Mesenchymal stem cell (in vitro differentiated cells and primary cell): ENCODE measurements around the gene COL6A5.
A peak's percentile ranks its signal among the peaks of the same experiment; 100 is the strongest.

Experiments
- DNase-seq: peaks from one replicate; pipeline ENCODE4 v3.0.0-alpha.2; 2013
- H2AFZ ChIP-seq: one replicate; pipeline ENCODE4 v1.6.1; 2013; ENCODE audit warnings: low read depth, mild to moderate bottlenecking, control low read depth, inconsistent platforms, low read length, moderate library complexity
- H2AK5ac ChIP-seq: 2 replicates; pipeline ENCODE4 v1.6.1; 2013; ENCODE audit warnings: low read length, moderate library complexity, mild to moderate bottlenecking, inconsistent platforms; ENCODE audit not compliant: severe bottlenecking
- H2BK120ac ChIP-seq: one replicate; pipeline ENCODE4 v1.6.1; 2013; ENCODE audit warnings: low read depth, mild to moderate bottlenecking, inconsistent platforms, low read length, moderate library complexity
- H2BK12ac ChIP-seq, 2 experiments: one replicate each; pipeline ENCODE4 v1.6.1; 2013; ENCODE audit warnings: inconsistent platforms in 2 of 2, low read length in 2 of 2, mild to moderate bottlenecking in 2 of 2, moderate library complexity in 2 of 2, control low read depth in 1 of 2
- H2BK15ac ChIP-seq: one replicate; pipeline ENCODE4 v1.6.1; 2013; ENCODE audit warnings: mild to moderate bottlenecking, low read depth, inconsistent platforms; ENCODE audit not compliant: poor library complexity, severe bottlenecking
- H2BK5ac ChIP-seq: 2 replicates; pipeline ENCODE4 v1.6.1; 2013; ENCODE audit warnings: low read depth, mild to moderate bottlenecking, low read length, control low read depth, inconsistent platforms; ENCODE audit not compliant: poor library complexity, severe bottlenecking
- H3K14ac ChIP-seq, 2 experiments: one replicate each; pipeline ENCODE4 v1.6.1; 2013; ENCODE audit warnings: inconsistent platforms in 2 of 2, low read length in 2 of 2, control low read depth in 1 of 2, mild to moderate bottlenecking in 1 of 2, moderate library complexity in 1 of 2
- H3K18ac ChIP-seq, 2 experiments: one replicate each; pipeline ENCODE4 v1.6.1; 2013; ENCODE audit warnings: inconsistent platforms in 2 of 2, low read length in 2 of 2, control low read depth in 1 of 2, low read depth in 1 of 2, mild to moderate bottlenecking in 1 of 2
- H3K23ac ChIP-seq, 2 experiments: one replicate each; pipeline ENCODE4 v1.6.1; 2013; ENCODE audit warnings: inconsistent platforms in 2 of 2, low read length in 2 of 2, mild to moderate bottlenecking in 2 of 2, moderate library complexity in 2 of 2, control low read depth in 1 of 2
- H3K27ac ChIP-seq: 2 replicates; pipeline ENCODE4 v1.5.1; 2013; ENCODE audit warnings: mild to moderate bottlenecking, moderate library complexity, low read length, control low read depth, inconsistent platforms; ENCODE audit not compliant: poor library complexity, severe bottlenecking
- H3K27me3 ChIP-seq, 2 experiments: 2 replicates each; pipeline versions ENCODE4 v1.6.1 to v1.7.0; 2013; ENCODE audit warnings: low read length in 2 of 2, mild to moderate bottlenecking in 2 of 2, moderate library complexity in 2 of 2, control low read depth in 1 of 2, inconsistent platforms in 1 of 2; ENCODE audit not compliant: control insufficient read depth in 1 of 2, insufficient read depth in 1 of 2
- H3K36me3 ChIP-seq, 2 experiments: 2 replicates each; pipeline versions ENCODE4 v1.6.1 to v1.7.0; 2013; ENCODE audit warnings: low read length in 2 of 2, control low read depth in 1 of 2, inconsistent platforms in 1 of 2, low read depth in 1 of 2, mild to moderate bottlenecking in 1 of 2; ENCODE audit not compliant: insufficient read depth in 2 of 2, control insufficient read depth in 1 of 2
- H3K4ac ChIP-seq, 2 experiments: one replicate each; pipeline ENCODE4 v1.6.1; 2013; ENCODE audit warnings: inconsistent platforms in 2 of 2, low read length in 2 of 2, mild to moderate bottlenecking in 2 of 2, moderate library complexity in 2 of 2, control low read depth in 1 of 2, low read depth in 1 of 2
- H3K4me1 ChIP-seq: 2 replicates; pipeline ENCODE4 v1.6.1; 2013; ENCODE audit warnings: low read depth, low read length, control low read depth; ENCODE audit not compliant: control insufficient read depth, insufficient read depth
- H3K4me2 ChIP-seq: 2 replicates; pipeline ENCODE4 v1.6.1; 2013; ENCODE audit warnings: low read length, mild to moderate bottlenecking, inconsistent platforms; ENCODE audit not compliant: poor library complexity, severe bottlenecking
- H3K4me3 ChIP-seq, 2 experiments: 2 replicates each; pipeline versions ENCODE4 v1.5.1 to v1.7.0; 2013; ENCODE audit warnings: low read length in 2 of 2, mild to moderate bottlenecking in 2 of 2, control low read depth in 1 of 2, low read depth in 1 of 2; ENCODE audit not compliant: insufficient read depth in 1 of 2
- H3K79me1 ChIP-seq: replicated peaks from 2 replicates; pipeline ENCODE4 v1.6.1; 2013; ENCODE audit warnings: mild to moderate bottlenecking, control low read depth, low read length, inconsistent platforms; ENCODE audit not compliant: poor library complexity, severe bottlenecking
- H3K9ac ChIP-seq: 2 replicates; pipeline ENCODE4 v1.7.0; 2013; ENCODE audit warnings: mild to moderate bottlenecking, low read length, moderate library complexity
- H3K9me3 ChIP-seq: 2 replicates; pipeline ENCODE4 v1.7.0; 2013; ENCODE audit warnings: mild to moderate bottlenecking, low read length; ENCODE audit not compliant: control insufficient read depth
- H4K8ac ChIP-seq: one replicate; pipeline ENCODE4 v1.6.1; 2013; ENCODE audit warnings: inconsistent platforms, mild to moderate bottlenecking, low read length, moderate library complexity
- H4K91ac ChIP-seq: one replicate; pipeline ENCODE4 v1.6.1; 2013; ENCODE audit warnings: mild to moderate bottlenecking, low read length, inconsistent platforms
- WGBS: methylation state at CpG from one replicate; pipeline ENCODE4 v1.1.7; 2013; ENCODE audit warnings: mixed read lengths; 5-methylcytosine and 5-hydroxymethylcytosine counted together

The COL6A5 gene

DNA sequence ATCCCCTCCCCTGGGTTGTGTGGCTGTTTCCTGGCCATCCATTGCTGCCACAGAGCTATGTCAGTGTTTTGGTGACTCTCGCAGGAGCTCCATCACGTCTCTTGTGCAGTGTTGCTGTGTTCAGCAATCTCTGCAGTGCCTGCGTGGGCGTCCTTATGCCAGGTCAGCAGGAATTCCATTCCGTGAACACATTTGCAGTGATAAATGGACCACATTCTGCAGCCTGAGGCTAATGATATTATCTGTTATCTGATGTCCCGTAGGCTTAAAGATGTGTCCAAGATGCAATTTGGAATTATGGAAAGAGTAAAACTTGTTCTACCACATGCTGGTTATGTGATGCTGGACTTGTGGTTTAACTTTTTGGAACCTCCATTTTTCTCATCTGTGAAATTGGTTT is 146.0 kb downstream of the COL6A5 start:
- no peak overlapping the region for H2BK15ac ChIP-seq
- no peak overlapping the region for H3K18ac ChIP-seq
- DNase-seq, result no peak
- H2BK12ac ChIP-seq, result no peak overlapping the region
- H3K23ac ChIP-seq, result no peak overlapping the region
- H4K8ac ChIP-seq, result no peak overlapping the region
- H4K91ac ChIP-seq, result no peak overlapping the region
- no peak overlapping the region for H3K4ac ChIP-seq
- H3K36me3 ChIP-seq, result no peaks in the 10 kb centered on the region
- H3K9me3 ChIP-seq, result no peaks in the 10 kb centered on the region
- WGBS, result 64% methylated on average over 6 of the region's 6 CpGs
- H3K14ac ChIP-seq, result peak overlapping the region in 1 of 2 experiments; percentile 20
- H2BK5ac ChIP-seq, result no peak overlapping the region
- no peak overlapping the region for H3K9ac ChIP-seq
- H3K4me1 ChIP-seq, result peaks cover 1% of the 10 kb centered on the region
- H2AFZ ChIP-seq, result peak overlapping the region; percentile 53
- H2BK120ac ChIP-seq, result no peak overlapping the region
- H3K79me1 ChIP-seq, result no peaks in the 10 kb centered on the region
- H3K4me2 ChIP-seq, result no peak overlapping the region
- no peak overlapping the region for H3K4me3 ChIP-seq
- H3K27ac ChIP-seq, result no peak overlapping the region
- no peaks in the 10 kb centered on the region for H3K27me3 ChIP-seq
- H2AK5ac ChIP-seq, result no peak overlapping the region

DNA sequence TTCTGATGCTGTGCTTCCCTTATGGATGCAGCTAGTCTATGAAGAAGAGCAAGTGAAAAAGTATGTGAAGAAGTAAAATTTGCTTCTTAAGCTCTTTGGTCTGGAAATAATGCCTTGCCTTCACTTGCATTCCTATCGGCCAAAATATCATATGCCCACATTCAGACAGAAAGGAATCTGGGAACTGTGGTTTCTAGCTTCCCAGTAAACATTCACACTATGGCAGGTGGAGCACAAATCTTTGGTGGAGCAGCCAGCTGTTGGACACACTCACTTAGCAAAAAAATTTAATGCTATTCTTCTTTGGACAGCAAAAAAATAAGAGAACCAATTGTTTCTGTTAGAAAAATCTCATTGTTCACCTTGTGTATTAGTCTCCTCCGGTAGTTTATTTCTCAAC is 159.2 kb downstream of the COL6A5 start:
- Histone ChIP-seq H3K23ac (no peak overlapping the region), H2BK15ac (no peak overlapping the region), H2BK12ac (no peak overlapping the region), H3K36me3 (no peaks in the 10 kb centered on the region), H3K4me2 (no peak overlapping the region), H2BK5ac (no peak overlapping the region), H3K27me3 (no peaks in the 10 kb centered on the region), H3K18ac (no peak overlapping the region), H2BK120ac (no peak overlapping the region), H4K8ac (no peak overlapping the region), H3K4ac (no peak overlapping the region), H3K79me1 (no peaks in the 10 kb centered on the region), H3K14ac (no peak overlapping the region), H3K4me1 (no peaks in the 10 kb centered on the region), H4K91ac (no peak overlapping the region), H3K9me3 (no peaks in the 10 kb centered on the region), H3K4me3 (no peak overlapping the region), H2AK5ac (no peak overlapping the region), H2AFZ (no peak overlapping the region), H3K27ac (no peak overlapping the region), H3K9ac (no peak overlapping the region)
- DNase-seq, result no peak
- WGBS, result 95% methylated on average over 1 of the region's 2 CpGs

DNA sequence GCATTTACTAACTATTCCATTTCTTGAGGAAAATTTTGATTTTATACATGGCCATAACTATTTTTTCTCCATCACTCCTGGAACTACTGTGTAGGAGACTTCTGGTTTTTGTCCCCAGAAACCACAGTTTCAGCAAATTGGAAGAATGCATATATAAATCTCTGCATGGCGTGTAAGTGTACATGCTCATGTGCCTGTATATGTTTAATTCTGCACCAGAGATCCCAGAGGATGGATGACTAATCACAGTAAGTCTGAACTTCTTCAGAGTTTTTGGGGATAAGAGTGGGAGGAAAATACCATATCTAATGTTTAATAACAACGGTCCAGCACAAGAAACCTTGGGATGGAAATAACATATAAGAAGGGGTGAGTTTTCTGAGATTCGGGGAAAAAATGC is 160.6 kb downstream of the COL6A5 start:
- no peak overlapping the region for H3K4ac ChIP-seq
- 65% methylated on average over 1 of the region's 3 CpGs for WGBS
- no peaks in the 10 kb centered on the region for H3K36me3 ChIP-seq
- H3K27me3 ChIP-seq, result peaks cover 0 to 2% of the 10 kb centered on the region in 2 experiments
- no peak for DNase-seq
- no peaks in the 10 kb centered on the region for H3K9me3 ChIP-seq
- no peak overlapping the region for H2BK5ac ChIP-seq
- H3K79me1 ChIP-seq, result no peaks in the 10 kb centered on the region
- H4K8ac ChIP-seq, result no peak overlapping the region
- H3K27ac ChIP-seq, result no peak overlapping the region
- H2BK15ac ChIP-seq, result no peak overlapping the region
- H3K4me2 ChIP-seq, result no peak overlapping the region
- H4K91ac ChIP-seq, result no peak overlapping the region
- no peak overlapping the region for H2AFZ ChIP-seq
- no peak overlapping the region for H3K4me3 ChIP-seq
- H2BK12ac ChIP-seq, result no peak overlapping the region
- H3K18ac ChIP-seq, result no peak overlapping the region
- no peaks in the 10 kb centered on the region for H3K4me1 ChIP-seq
- H2AK5ac ChIP-seq, result no peak overlapping the region
- no peak overlapping the region for H3K9ac ChIP-seq
- H3K14ac ChIP-seq, result no peak overlapping the region
- no peak overlapping the region for H2BK120ac ChIP-seq
- H3K23ac ChIP-seq, result no peak overlapping the region

DNA sequence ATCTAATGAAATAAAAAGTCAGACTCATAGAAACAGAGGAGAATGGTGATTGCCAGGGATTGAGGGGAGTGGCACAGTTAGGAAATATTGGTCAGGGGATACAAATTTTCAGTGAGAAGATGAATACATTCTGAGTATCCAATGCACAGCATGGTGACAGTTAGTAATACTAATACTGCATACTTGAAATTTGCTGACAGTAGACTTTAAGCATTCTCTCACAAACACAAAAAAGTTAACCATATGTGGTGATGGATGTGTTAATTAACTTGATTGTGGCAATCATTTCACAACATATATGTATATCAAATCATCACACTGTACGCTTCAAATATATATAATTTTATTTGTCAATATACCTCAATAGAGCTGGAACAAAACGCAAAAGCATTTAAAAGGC is 162.3 kb downstream of the COL6A5 start:
- H2BK5ac ChIP-seq, result no peak overlapping the region
- no peak overlapping the region for H3K4me3 ChIP-seq
- H3K18ac ChIP-seq, result no peak overlapping the region
- H3K4me1 ChIP-seq, result no peaks in the 10 kb centered on the region
- H3K4ac ChIP-seq, result no peak overlapping the region
- no peak overlapping the region for H2BK15ac ChIP-seq
- H3K4me2 ChIP-seq, result no peak overlapping the region
- DNase-seq, result no peak
- no peaks in the 10 kb centered on the region for H3K79me1 ChIP-seq
- H4K8ac ChIP-seq, result no peak overlapping the region
- H2BK12ac ChIP-seq, result no peak overlapping the region
- no peak overlapping the region for H2AK5ac ChIP-seq
- H4K91ac ChIP-seq, result no peak overlapping the region
- no peaks in the 10 kb centered on the region for H3K9me3 ChIP-seq
- H3K14ac ChIP-seq, result no peak overlapping the region
- no peak overlapping the region for H2BK120ac ChIP-seq
- no peak overlapping the region for H3K23ac ChIP-seq
- peaks cover 0 to 8% of the 10 kb centered on the region in 2 experiments for H3K27me3 ChIP-seq
- H3K36me3 ChIP-seq, result no peaks in the 10 kb centered on the region
- 71% methylated on average over 1 of the region's 2 CpGs for WGBS
- no peak overlapping the region for H3K9ac ChIP-seq
- no peak overlapping the region for H3K27ac ChIP-seq
- no peak overlapping the region for H2AFZ ChIP-seq
